Naive thymus-derived CD8-positive, alpha-beta T cell (primary cell): ENCODE data around the gene RAD51B. TPM values are rescaled to one million over a fixed set of nuclear protein-coding genes. Genes with fewer than 3 reads are reported as not detected.
A peak's percentile ranks its signal among the peaks of the same experiment; 100 is the strongest.

Experiments used
- ATAC-seq, 2 donors: fragments of 150-1000 bp; cut with Tn5 transposase in 1 of 2; sonication (Bioruptor Pico), chemical (Tn5 transposase) in 1 of 2; 1 replicate in 1 of 2; 2 replicates in 1 of 2; pipeline ENCODE4 v1.10.0; 2021; ENCODE audit warnings: mild to moderate bottlenecking in 2 of 2, moderate library complexity in 2 of 2
- POLR2A ChIA-PET: fragments of 350-600 bp; sonication (Branson Sonifier 250); formaldehyde crosslinking; loops from one replicate; lab custom pipeline; 2021; ENCODE audit warnings: antibody characterized with exemption; lab: Charles Lee
- DNase-seq, 10 donors: peaks; one replicate each; pipeline versions ENCODE4 v3.0.0 to v3.0.0-alpha.2; 2020 to 2022
- H3K27ac Mint-ChIP-seq, 10 donors: one replicate each; pipeline ENCODE4 v1.8.0; 2020 to 2022; ENCODE audit warnings: mild to moderate bottlenecking in 10 of 10, mixed read lengths in 10 of 10, moderate library complexity in 4 of 10, inconsistent platforms in 1 of 10
- H3K27me3 Mint-ChIP-seq, 5 donors: one replicate each; pipeline ENCODE4 v1.8.0; 2021 to 2022; ENCODE audit warnings: mixed read lengths in 5 of 5
- H3K36me3 Mint-ChIP-seq, 3 donors: one replicate each; pipeline ENCODE4 v1.8.0; 2020 to 2022; ENCODE audit warnings: mixed read lengths in 3 of 3, mild to moderate bottlenecking in 2 of 3, inconsistent platforms in 1 of 3
- H3K4me1 Mint-ChIP-seq, 4 donors: one replicate each; pipeline ENCODE4 v1.8.0; 2021 to 2022; ENCODE audit warnings: mixed read lengths in 4 of 4
- H3K4me3 Mint-ChIP-seq, 10 donors: one replicate each; pipeline ENCODE4 v1.8.0; 2020 to 2022; ENCODE audit warnings: mild to moderate bottlenecking in 10 of 10, mixed read lengths in 10 of 10, moderate library complexity in 6 of 10, inconsistent platforms in 1 of 10
- H3K9me3 Mint-ChIP-seq, 9 donors: one replicate each; pipeline ENCODE4 v1.8.0; 2020 to 2022; ENCODE audit warnings: mixed read lengths in 9 of 9, mild to moderate bottlenecking in 3 of 9, inconsistent platforms in 1 of 9, moderate library complexity in 1 of 9
- polyA plus RNA-seq, 3 donors: library from polyadenylated mRNA; unstranded; fragments of 300-500 nt; fragmentation: Illumina TruSeq; gene quantifications; one replicate each; pipeline ENCODE4 v1.2.3, GENCODE V29; 2021
- total RNA-seq, 8 experiments: library from RNA in 2 of 8; stranded (reverse) in 2 of 8; gene quantifications; one replicate each; pipeline ENCODE4 v1.2.3 and lab custom pipeline; 2021 to 2026

The RAD51B gene
- total and polyA plus RNA-seq, 5 experiments from 2014 or later, result 15.1 to 30.0 (median 26.4) TPM

GRCh38 chr14:68604361-68604730 lies 784.8 kb downstream of the RAD51B start:
- Mint-ChIP-seq H3K27ac (peak overlapping the region in 1 of 10 donors; percentile 47), H3K36me3 (peaks cover 0 to 7% (median 0%) of the 10 kb centered on the region in 3 donors), H3K4me1 (peaks cover 0 to 24% (median 8%) of the 10 kb centered on the region in 4 donors), H3K9me3 (peaks cover 0 to 12% (median 5%) of the 10 kb centered on the region in 9 donors), H3K27me3 (no peaks in the 10 kb centered on the region), H3K4me3 (no peak overlapping the region)
- no peak for DNase-seq
- ATAC-seq, result no peak
- POLR2A ChIA-PET, result no interaction called here

DNA sequence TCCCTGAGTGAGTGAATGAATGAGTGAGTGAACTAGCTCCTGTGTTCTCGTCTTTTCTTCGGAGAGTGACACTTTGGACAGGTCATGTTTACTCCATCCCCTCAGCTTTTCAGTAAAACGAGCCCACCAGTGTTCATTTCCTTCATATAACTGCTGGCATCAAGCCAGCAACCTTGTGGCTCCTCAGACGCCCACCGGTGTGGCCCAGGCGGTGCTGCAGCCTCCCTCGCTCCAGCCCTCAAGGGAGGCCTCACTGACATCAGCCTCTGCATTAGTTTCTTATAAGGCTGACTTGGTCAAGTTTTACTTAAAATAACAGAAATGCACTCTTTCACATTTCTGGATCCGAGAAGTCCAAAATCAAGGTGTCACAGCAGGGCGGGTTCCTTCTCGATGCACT lies 785.2 kb downstream of the RAD51B start:
- Mint-ChIP-seq H3K27ac (no peak overlapping the region), H3K4me3 (no peak overlapping the region), H3K4me1 (peaks cover 0 to 24% (median 8%) of the 10 kb centered on the region in 4 donors), H3K9me3 (peaks cover 0 to 12% (median 5%) of the 10 kb centered on the region in 9 donors), H3K27me3 (no peaks in the 10 kb centered on the region), H3K36me3 (peaks cover 0 to 7% (median 0%) of the 10 kb centered on the region in 3 donors)
- DNase-seq, result no peak
- POLR2A ChIA-PET, result no interaction called here
- no peak for ATAC-seq

DNA sequence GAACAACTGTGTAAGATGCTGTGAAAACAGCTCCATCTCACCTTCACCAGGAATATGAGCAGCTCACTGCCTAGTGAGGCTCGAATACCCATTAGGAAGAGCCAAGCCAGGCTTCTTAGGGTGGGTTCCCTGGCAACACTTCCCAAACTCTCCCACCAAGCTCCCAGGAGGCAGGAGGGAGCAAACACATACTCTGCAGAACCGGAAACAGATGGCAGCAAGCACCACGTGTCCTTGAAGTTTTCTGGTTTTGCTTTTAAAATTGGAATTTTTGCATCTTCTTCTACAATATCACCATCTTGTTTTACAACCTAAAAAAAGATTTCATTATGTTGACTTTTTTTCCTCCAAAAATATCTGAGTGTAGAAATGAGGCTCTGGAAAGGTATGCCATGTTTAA lies 786.6 kb downstream of the RAD51B start:
- H3K27me3 Mint-ChIP-seq, result no peaks in the 10 kb centered on the region
- POLR2A ChIA-PET, result interaction anchor here (0.5 to 1.1 kb wide), 2 partner anchors 20 to 126 kb away, joined by 3 read pairs; no protein-coding TSS in a partner anchor

GRCh38 chr14:68606644-68607043 lies 787.1 kb downstream of the RAD51B start:
- ATAC-seq, result no peak
- peak overlapping the region in 5 of 10 donors; percentile 63 to 90 (median 72) for H3K27ac Mint-ChIP-seq
- no peaks in the 10 kb centered on the region for H3K27me3 Mint-ChIP-seq
- POLR2A ChIA-PET, result no interaction called here
- H3K36me3 Mint-ChIP-seq, result peaks cover 0 to 7% (median 0%) of the 10 kb centered on the region in 3 donors
- peaks cover 0 to 23% (median 8%) of the 10 kb centered on the region in 4 donors for H3K4me1 Mint-ChIP-seq
- no peak for DNase-seq
- peaks cover 0 to 12% (median 5%) of the 10 kb centered on the region in 9 donors for H3K9me3 Mint-ChIP-seq
- peak overlapping the region in 3 of 10 donors; percentile 33 to 70 (median 48) for H3K4me3 Mint-ChIP-seq

More for the DNA sequence above, 786.6 kb downstream of the RAD51B start:
- no peak overlapping the region for H3K4me3 Mint-ChIP-seq
- H3K9me3 Mint-ChIP-seq, result peaks cover 0 to 12% (median 5%) of the 10 kb centered on the region in 9 donors
- ATAC-seq (no peak), DNase-seq (no peak)
- H3K27ac Mint-ChIP-seq, result no peak overlapping the region
- peaks cover 0 to 7% (median 0%) of the 10 kb centered on the region in 3 donors for H3K36me3 Mint-ChIP-seq
- peaks cover 0 to 24% (median 8%) of the 10 kb centered on the region in 4 donors for H3K4me1 Mint-ChIP-seq

GRCh38 chr14:68607081-68607866 lies 787.7 kb downstream of the RAD51B start:
- Mint-ChIP-seq H3K4me1 (peaks cover 0 to 20% (median 8%) of the 10 kb centered on the region in 4 donors), H3K4me3 (peak overlapping the region; percentile 3 to 77 (median 41)), H3K27ac (peak overlapping the region; percentile 63 to 90 (median 79)), H3K36me3 (peaks cover 0 to 7% (median 0%) of the 10 kb centered on the region in 3 donors), H3K9me3 (peaks cover 0 to 12% (median 5%) of the 10 kb centered on the region in 9 donors), H3K27me3 (no peaks in the 10 kb centered on the region)
- DNase-seq (no peak), ATAC-seq (peak; percentile 23 to 30)
- POLR2A ChIA-PET, result interaction anchor here (0.8 to 1.2 kb wide), 3 partner anchors 25 to 186 kb away, joined by 3 to 4 read pairs (median 3); partner anchors contain the start of gene ZFP36L1

- ATAC-seq (no peak), DNase-seq (no peak)
- Mint-ChIP-seq H3K4me3 (peak overlapping the region in 7 of 10 donors; percentile 7 to 77 (median 48)), H3K27ac (peak overlapping the region in 9 of 10 donors; percentile 40 to 90 (median 77)), H3K27me3 (no peaks in the 10 kb centered on the region), H3K9me3 (peaks cover 0 to 15% (median 5%) of the 10 kb centered on the region in 9 donors), H3K36me3 (peaks cover 0 to 10% (median 0%) of the 10 kb centered on the region in 3 donors), H3K4me1 (peaks cover 0 to 20% (median 8%) of the 10 kb centered on the region in 4 donors)
- POLR2A ChIA-PET, result interaction anchor here (0.8 to 1.5 kb wide), 4 partner anchors 25 to 185 kb away, joined by 3 to 5 read pairs (median 4); partner anchors contain the start of gene ZFP36L1
Measured at GRCh38 chr14:68607867-68608573, 788.4 kb downstream of the RAD51B start.

DNA sequence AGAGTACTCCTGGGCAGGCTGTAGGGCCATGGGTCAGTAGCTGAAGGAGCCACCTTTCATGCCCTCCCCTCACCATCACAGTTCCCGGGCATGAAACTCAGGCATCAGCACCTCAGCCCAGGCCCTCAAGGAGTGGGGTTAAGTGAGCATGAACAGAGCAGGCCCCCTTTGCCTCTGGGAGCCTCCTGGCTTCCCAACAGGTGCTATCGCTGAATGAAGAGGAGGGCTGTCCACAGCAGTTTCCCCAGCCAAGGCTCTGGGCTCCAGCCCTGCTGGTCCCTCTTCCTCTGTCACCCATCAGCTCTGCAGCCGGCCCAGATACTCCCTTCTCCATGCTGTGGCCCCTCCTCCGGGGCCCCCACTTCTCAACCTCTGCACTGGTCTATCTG lies 789.0 kb downstream of the RAD51B start:
- H3K36me3 Mint-ChIP-seq, result peaks cover 0 to 10% (median 0%) of the 10 kb centered on the region in 3 donors
- H3K4me3 Mint-ChIP-seq, result no peak overlapping the region
- H3K27ac Mint-ChIP-seq, result peak overlapping the region in 6 of 10 donors; percentile 17 to 90 (median 72)
- no peaks in the 10 kb centered on the region for H3K27me3 Mint-ChIP-seq
- POLR2A ChIA-PET, result interaction anchor here (1.5 kb wide), 1 partner anchor 102 kb away, joined by 5 read pairs; no protein-coding TSS in a partner anchor
- peaks cover 0 to 15% (median 5%) of the 10 kb centered on the region in 9 donors for H3K9me3 Mint-ChIP-seq
- DNase-seq (no peak), ATAC-seq (no peak)
- H3K4me1 Mint-ChIP-seq, result peaks cover 0 to 20% (median 8%) of the 10 kb centered on the region in 4 donors

DNA sequence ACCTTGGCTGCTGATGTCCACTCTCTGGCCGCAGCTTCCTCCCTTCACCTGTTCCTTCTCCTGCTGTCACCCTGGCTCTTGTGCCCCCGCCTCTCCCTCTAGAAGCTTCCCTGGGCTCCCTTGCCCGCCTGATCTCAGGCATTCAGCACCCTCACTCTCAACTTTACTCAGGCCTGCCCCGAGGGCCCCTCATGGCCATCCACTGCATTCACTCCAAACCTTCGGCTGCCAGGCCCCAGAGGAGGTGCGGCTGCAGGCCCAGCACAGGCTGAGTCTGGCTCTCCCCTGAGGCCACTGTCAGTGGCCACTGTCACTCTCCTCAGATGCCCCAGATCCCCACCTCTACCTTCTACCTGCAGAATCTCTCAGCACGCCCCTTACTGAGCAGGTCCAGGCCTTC lies 789.4 kb downstream of the RAD51B start:
- peak overlapping the region in 1 of 10 donors; percentile 72 for H3K27ac Mint-ChIP-seq
- H3K27me3 Mint-ChIP-seq, result no peaks in the 10 kb centered on the region
- no peak overlapping the region for H3K4me3 Mint-ChIP-seq
- peaks cover 0 to 20% (median 8%) of the 10 kb centered on the region in 9 donors for H3K9me3 Mint-ChIP-seq
- ATAC-seq, result no peak
- DNase-seq, result no peak
- H3K4me1 Mint-ChIP-seq, result peaks cover 0 to 20% (median 8%) of the 10 kb centered on the region in 4 donors
- POLR2A ChIA-PET, result interaction anchor here (1.5 kb wide), 1 partner anchor 102 kb away, joined by 5 read pairs; no protein-coding TSS in a partner anchor
- H3K36me3 Mint-ChIP-seq, result peaks cover 0 to 14% (median 4%) of the 10 kb centered on the region in 3 donors

DNA sequence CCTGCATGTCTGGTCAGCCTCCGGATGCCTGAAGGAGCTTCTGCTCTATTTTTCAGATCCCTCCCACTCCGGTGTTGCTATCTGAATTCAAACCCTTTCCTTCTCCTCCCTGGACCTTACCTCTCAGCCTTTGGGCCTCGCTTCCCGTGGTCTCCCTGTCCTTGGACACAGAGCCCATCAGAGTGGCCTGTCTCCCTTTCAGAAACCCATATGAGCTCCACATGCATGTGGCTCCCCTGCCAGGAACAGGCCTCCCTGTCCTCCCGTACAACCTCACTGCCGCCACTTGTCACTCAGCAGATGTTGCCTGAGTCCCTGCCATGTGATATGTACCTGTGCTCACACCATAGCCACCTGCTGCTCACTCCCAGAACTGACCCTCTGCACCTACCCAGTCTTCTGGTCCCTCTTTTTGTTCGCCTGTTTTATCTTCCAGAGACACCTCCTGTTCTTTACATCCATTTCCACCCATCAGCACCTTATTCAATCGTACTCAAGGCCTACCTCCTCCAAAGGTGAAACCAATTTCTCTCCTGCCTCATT lies 790.7 kb downstream of the RAD51B start:
- POLR2A ChIA-PET, result no interaction called here
- Mint-ChIP-seq H3K9me3 (peaks cover under 1 to 29% (median 14%) of the 10 kb centered on the region in 9 donors), H3K4me3 (no peak overlapping the region), H3K4me1 (peaks cover 0 to 20% (median 8%) of the 10 kb centered on the region in 4 donors), H3K36me3 (peaks cover 0 to 16% (median 10%) of the 10 kb centered on the region in 3 donors), H3K27me3 (no peaks in the 10 kb centered on the region), H3K27ac (no peak overlapping the region)
- ATAC-seq (no peak), DNase-seq (no peak)

DNA sequence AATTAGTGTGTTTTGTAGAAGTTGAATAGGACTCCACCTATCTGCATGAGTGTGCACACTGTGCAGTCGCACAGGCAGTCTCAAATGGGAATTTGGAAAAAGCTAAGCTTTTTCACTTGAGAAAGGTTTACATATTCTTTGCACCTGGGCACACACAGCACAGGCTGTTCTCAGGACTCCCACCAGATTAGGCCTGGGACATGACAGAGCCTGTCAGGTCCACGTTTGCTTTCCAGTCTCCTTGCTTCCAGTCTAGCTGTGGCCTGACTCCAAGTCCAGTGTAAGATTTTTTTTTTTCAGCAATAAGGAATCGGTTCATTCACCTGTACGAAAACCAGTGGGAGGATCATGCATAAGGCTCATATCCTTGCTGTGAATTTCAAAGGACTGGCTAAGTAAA lies 792.0 kb downstream of the RAD51B start:
- peaks cover 0 to 18% (median 8%) of the 10 kb centered on the region in 4 donors for H3K4me1 Mint-ChIP-seq
- peak overlapping the region in 1 of 10 donors; percentile 19 for H3K27ac Mint-ChIP-seq

GRCh38 chr14:68612049-68612448 lies 792.5 kb downstream of the RAD51B start:
- Mint-ChIP-seq H3K4me3 (no peak overlapping the region), H3K4me1 (peaks cover 0 to 14% (median 6%) of the 10 kb centered on the region in 4 donors), H3K9me3 (peaks cover 7 to 37% (median 23%) of the 10 kb centered on the region in 9 donors), H3K36me3 (peaks cover 0 to 26% (median 25%) of the 10 kb centered on the region in 3 donors), H3K27me3 (no peaks in the 10 kb centered on the region), H3K27ac (peak overlapping the region in 1 of 10 donors; percentile 84)
- POLR2A ChIA-PET, result no interaction called here
- DNase-seq, result no peak
- no peak for ATAC-seq

More for the DNA sequence above, 792.0 kb downstream of the RAD51B start:
- no peaks in the 10 kb centered on the region for H3K27me3 Mint-ChIP-seq
- H3K36me3 Mint-ChIP-seq, result peaks cover 0 to 21% (median 21%) of the 10 kb centered on the region in 3 donors
- H3K4me3 Mint-ChIP-seq, result no peak overlapping the region
- peaks cover 4 to 32% (median 18%) of the 10 kb centered on the region in 9 donors for H3K9me3 Mint-ChIP-seq
- POLR2A ChIA-PET, result no interaction called here
- no peak for ATAC-seq
- no peak for DNase-seq
